Endothelial cell of umbilical vein (primary cell): ENCODE data around the gene SEZ6L. TPM values are rescaled to one million over a fixed set of nuclear protein-coding genes. Genes with fewer than 3 reads are reported as not detected.

Source experiments
- BruUV-seq: library from RNA; stranded (reverse); fragments of 400-500 nt; replicated peaks from 2 replicates; lab custom pipeline; 2021; lab: Mats Ljungman, UMichigan
- CTCF ChIA-PET: fragments of 300-600, 350-600 bp; sonication (Branson Sonifier 250); formaldehyde crosslinking; loops from one replicate; lab custom pipeline; 2021; ENCODE audit warnings: antibody characterized with exemption, inconsistent platforms; lab: Charles Lee
- POLR2A ChIA-PET: fragments of 300-600, 350-600 bp; sonication (Branson Sonifier 250); formaldehyde crosslinking; loops from one replicate; lab custom pipeline; 2021; ENCODE audit warnings: antibody characterized with exemption, inconsistent platforms; lab: Charles Lee
- DNase-seq: peaks from one replicate; pipeline ENCODE4 v3.0.0-alpha.2; 2011; ENCODE audit warnings: low read depth, low spot score
- FAIRE-seq: peaks from 2 replicates; lab custom pipeline; 2011; peaks lifted over from hg19 to GRCh38; lab: Jason Lieb, UNC
- H2AFZ ChIP-seq: 2 replicates; pipeline ENCODE4 v1.6.0; 2012; ENCODE audit warnings: low read depth, low read length, control low read depth, inconsistent platforms
- H3K27ac ChIP-seq: 2 replicates; pipeline ENCODE4 v1.5.1; 2011; ENCODE audit warnings: low read depth, mild to moderate bottlenecking, control low read depth, low read length, moderate library complexity; ENCODE audit not compliant: insufficient read depth
- H3K27me3 ChIP-seq, 2 experiments: 2 replicates each; pipeline versions ENCODE4 v1.6.0 to v1.6.1; 2011; ENCODE audit warnings: low read length in 2 of 2, mixed read lengths in 1 of 2; ENCODE audit not compliant: control insufficient read depth in 2 of 2, insufficient read depth in 2 of 2
- H3K36me3 ChIP-seq, 2 experiments: 2 replicates in 1 of 2; 3 replicates in 1 of 2; pipeline ENCODE4 v1.5.1; 2011; ENCODE audit warnings: low read length in 2 of 2, mild to moderate bottlenecking in 1 of 2, moderate library complexity in 1 of 2; ENCODE audit not compliant: control insufficient read depth in 2 of 2, insufficient read depth in 2 of 2; ENCODE audit errors: extremely low read depth in 1 of 2
- H3K4me1 ChIP-seq: 3 replicates; pipeline ENCODE4 v1.5.1; 2011; ENCODE audit warnings: mild to moderate bottlenecking, low read length; ENCODE audit not compliant: control insufficient read depth, insufficient read depth; ENCODE audit errors: extremely low read depth
- H3K4me2 ChIP-seq: 2 replicates; pipeline ENCODE4 v1.6.1; 2011; ENCODE audit warnings: low read length, control low read depth, mixed read lengths; ENCODE audit not compliant: insufficient read depth
- H3K4me3 ChIP-seq, 3 experiments: fragments of 200-600 bp in 1 of 3; sonication (generic), shearing (Covaris generic) in 1 of 3; replicated peaks in 1 of 3; 2 replicates each; pipeline ENCODE4 v1.5.1; 2011 to 2016; ENCODE audit warnings: control low read depth in 3 of 3, low read length in 3 of 3, mild to moderate bottlenecking in 2 of 3, inconsistent platforms in 1 of 3, low read depth in 1 of 3, moderate library complexity in 1 of 3; ENCODE audit not compliant: insufficient read depth in 1 of 3
- H3K79me2 ChIP-seq: 2 replicates; pipeline ENCODE4 v1.6.0; 2012; ENCODE audit warnings: low read length, inconsistent platforms; ENCODE audit not compliant: control insufficient read depth, insufficient read depth
- H3K9ac ChIP-seq: replicated peaks from 2 replicates; pipeline ENCODE3; 2011; ENCODE audit warnings: low read length, control low read depth; ENCODE audit not compliant: insufficient read depth; ENCODE audit errors: extremely low read depth
- H3K9me1 ChIP-seq: replicated peaks from 3 replicates; pipeline ENCODE4 v1.6.0; 2011; ENCODE audit warnings: mild to moderate bottlenecking, low read length; ENCODE audit not compliant: control insufficient read depth, insufficient read depth; ENCODE audit errors: extremely low read depth
- H3K9me3 ChIP-seq: replicated peaks from 2 replicates; pipeline ENCODE4 v1.5.1; 2012; ENCODE audit warnings: low read length, inconsistent platforms; ENCODE audit not compliant: control insufficient read depth, insufficient read depth
- H4K20me1 ChIP-seq: replicated peaks from 2 replicates; pipeline ENCODE3; 2011; ENCODE audit warnings: mild to moderate bottlenecking, low read length; ENCODE audit not compliant: control insufficient read depth, insufficient read depth; ENCODE audit errors: extremely low read depth
- EZH2 ChIP-seq: IDR thresholded peaks from 2 replicates; pipeline ENCODE4 v1.6.1; 2012; ENCODE audit warnings: borderline replicate concordance, low read depth, mild to moderate bottlenecking, moderate library complexity, low read length, inconsistent platforms; ENCODE audit not compliant: severe bottlenecking
- FOS ChIP-seq: IDR thresholded peaks from 2 replicates; pipeline ENCODE4 v1.6.1; 2011; ENCODE audit warnings: mild to moderate bottlenecking, low read length, moderate library complexity, borderline replicate concordance; ENCODE audit not compliant: insufficient read depth
- GATA2 ChIP-seq: IDR thresholded peaks from 2 replicates; pipeline ENCODE4 v1.7.0; 2011; ENCODE audit warnings: low read depth, mild to moderate bottlenecking, moderate library complexity, mixed read lengths, low read length; ENCODE audit not compliant: insufficient read length, insufficient read depth
- JUN ChIP-seq: IDR thresholded peaks from 2 replicates; pipeline ENCODE4 v1.6.1; 2011; ENCODE audit warnings: borderline replicate concordance, low read depth; ENCODE audit not compliant: insufficient read length, insufficient read depth
- MYC ChIP-seq: IDR thresholded peaks from one replicate; pipeline ENCODE4 v1.6.1; 2011; ENCODE audit warnings: mild to moderate bottlenecking, low read depth, low read length
- POLR2A ChIP-seq: IDR thresholded peaks from 2 replicates; pipeline ENCODE4 v1.6.1; 2012; ENCODE audit warnings: low read depth, mild to moderate bottlenecking, control low read depth, low read length
- POLR2AphosphoS5 ChIP-seq: IDR thresholded peaks from 2 replicates; pipeline ENCODE4 v1.6.1; 2012; ENCODE audit warnings: low read depth, mild to moderate bottlenecking, control low read depth, low read length, moderate library complexity; ENCODE audit not compliant: insufficient read depth
- dilution Hi-C: fragments of 300-500 bp; cut with MboI; formaldehyde crosslinking; loops from one replicate; pipeline ENCODE4 v1.15.0; 2019; ENCODE audit warnings: low sequenced_read_pairs; ENCODE audit not compliant: extremely low pct_ligation_motif_present
- intact Hi-C: fragments of 100-400 bp; cut with micrococcal nuclease; formaldehyde crosslinking; loops from one replicate; pipeline ENCODE4 v1.10.0; 2022
- polyA plus RNA-seq, 4 experiments: library from polyadenylated mRNA; depleted of rRNA in 3 of 4; stranded (reverse) in 3 of 4; unstranded in 1 of 4; fragments of >200 nt; gene quantifications; 2 replicates each; pipeline versions ENCODE4 v1.2.1 to v1.2.3, GENCODE V29; 2011 to 2012; ENCODE audit warnings: missing spikeins in 1 of 4
- total RNA-seq: library from RNA; stranded (reverse); gene quantifications from 2 replicates; pipeline ENCODE4 v1.2.3, GENCODE V29; 2021
- TF ChIP-seq, protein P1 (sequence below): IDR thresholded peaks from 2 replicates; pipeline ENCODE4 v1.6.1; 2011; ENCODE audit not compliant: insufficient read depth, insufficient read length
- TF ChIP-seq, protein P2 (sequence below), 2 donors: IDR thresholded peaks; 1 replicate in 1 of 2; 2 replicates in 1 of 2; pipeline ENCODE4 v1.5.1; 2011; ENCODE audit warnings: low read length in 2 of 2, mild to moderate bottlenecking in 2 of 2, moderate library complexity in 2 of 2, control low read depth in 1 of 2, inconsistent platforms in 1 of 2, low read depth in 1 of 2; ENCODE audit not compliant: insufficient read depth in 1 of 2; ENCODE audit errors: extremely low read depth in 1 of 2

Gene SEZ6L
- total and polyA plus RNA-seq, 2 donors (not counting 3 experiments of a cell fraction or from before 2014, with no cell fraction given), result not detected

DNA sequence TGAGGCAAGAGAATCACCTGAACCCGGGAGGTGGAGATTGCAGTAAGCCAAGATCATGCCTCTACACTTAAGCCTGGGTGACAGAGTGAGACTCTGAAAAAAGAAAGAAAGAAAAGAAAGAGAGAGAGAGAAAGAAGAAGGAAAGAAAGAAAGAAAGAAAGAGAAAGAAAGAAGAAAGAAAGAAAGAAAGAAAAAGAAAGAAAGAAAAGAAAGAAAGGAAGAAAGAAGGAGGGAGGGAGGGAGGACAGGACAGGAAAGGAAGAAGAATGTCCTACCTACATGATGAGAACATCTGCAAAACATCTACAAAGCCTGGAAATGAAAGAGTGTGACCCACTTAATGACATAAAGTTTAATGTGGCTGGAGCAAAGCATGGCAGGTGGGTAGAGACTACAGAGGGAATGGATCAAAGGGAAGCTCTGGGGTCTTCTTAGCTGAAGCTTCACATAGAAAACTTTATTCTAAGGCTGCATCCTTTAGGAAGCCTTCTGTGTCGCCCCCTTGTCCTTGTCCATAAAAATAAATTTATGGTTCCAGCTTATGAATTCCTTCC is 147.5 kb downstream of the SEZ6L start:
- H3K4me3 ChIP-seq, result no peak overlapping the region
- no peaks in the 10 kb centered on the region for H3K79me2 ChIP-seq
- no peaks in the 10 kb centered on the region for H3K27me3 ChIP-seq
- H3K9me1 ChIP-seq, result no peaks in the 10 kb centered on the region
- no peak for FAIRE-seq
- no peaks in the 10 kb centered on the region for H3K9me3 ChIP-seq
- no TSS peak for BruUV-seq
- no peaks in the 10 kb centered on the region for H4K20me1 ChIP-seq
- H3K4me2 ChIP-seq, result no peak overlapping the region
- dilution Hi-C loops, result no loop called here
- ChIA-PET CTCF (no interaction called here), POLR2A (no interaction called here)
- no peaks in the 10 kb centered on the region for H3K36me3 ChIP-seq
- TF ChIP-seq, protein P1, sequence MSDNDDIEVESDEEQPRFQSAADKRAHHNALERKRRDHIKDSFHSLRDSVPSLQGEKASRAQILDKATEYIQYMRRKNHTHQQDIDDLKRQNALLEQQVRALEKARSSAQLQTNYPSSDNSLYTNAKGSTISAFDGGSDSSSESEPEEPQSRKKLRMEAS, result no peak
- TF ChIP-seq GATA2 (no peak), POLR2A (no peak), EZH2 (no peak), POLR2AphosphoS5 (no peak), FOS (no peak), MYC (no peak), JUN (no peak)
- TF ChIP-seq, protein P2, sequence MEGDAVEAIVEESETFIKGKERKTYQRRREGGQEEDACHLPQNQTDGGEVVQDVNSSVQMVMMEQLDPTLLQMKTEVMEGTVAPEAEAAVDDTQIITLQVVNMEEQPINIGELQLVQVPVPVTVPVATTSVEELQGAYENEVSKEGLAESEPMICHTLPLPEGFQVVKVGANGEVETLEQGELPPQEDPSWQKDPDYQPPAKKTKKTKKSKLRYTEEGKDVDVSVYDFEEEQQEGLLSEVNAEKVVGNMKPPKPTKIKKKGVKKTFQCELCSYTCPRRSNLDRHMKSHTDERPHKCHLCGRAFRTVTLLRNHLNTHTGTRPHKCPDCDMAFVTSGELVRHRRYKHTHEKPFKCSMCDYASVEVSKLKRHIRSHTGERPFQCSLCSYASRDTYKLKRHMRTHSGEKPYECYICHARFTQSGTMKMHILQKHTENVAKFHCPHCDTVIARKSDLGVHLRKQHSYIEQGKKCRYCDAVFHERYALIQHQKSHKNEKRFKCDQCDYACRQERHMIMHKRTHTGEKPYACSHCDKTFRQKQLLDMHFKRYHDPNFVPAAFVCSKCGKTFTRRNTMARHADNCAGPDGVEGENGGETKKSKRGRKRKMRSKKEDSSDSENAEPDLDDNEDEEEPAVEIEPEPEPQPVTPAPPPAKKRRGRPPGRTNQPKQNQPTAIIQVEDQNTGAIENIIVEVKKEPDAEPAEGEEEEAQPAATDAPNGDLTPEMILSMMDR (IDR thresholded peaks at IDR 0.05; ENCODE audit: extremely low read depth in 1 of 2, insufficient read depth in 1 of 2, low read depth in 1 of 2, low read length in 2 of 2), result no peak
- H3K9ac ChIP-seq, result no peak overlapping the region
- H3K4me1 ChIP-seq, result no peaks in the 10 kb centered on the region
- intact Hi-C loops, result no loop called here
- H3K27ac ChIP-seq, result no peak overlapping the region
- DNase-seq, result no peak
- no peak overlapping the region for H2AFZ ChIP-seq
